HCT116 (cell line): ENCODE results near the gene SC5D. TPM values are rescaled to one million over a fixed set of nuclear protein-coding genes. Genes with fewer than 3 reads are reported as not detected.

Source experiments
- ATAC-seq: fragments of 200-7000 bp; cut with Tn5 transposase; 2 replicates; pipeline ENCODE4 v1.9.1; 2020; ENCODE audit warnings: mild to moderate bottlenecking, moderate library complexity
- BruUV-seq: library from RNA; stranded (reverse); fragments of 400-500 nt; replicated peaks from 2 replicates; lab custom pipeline; 2021; lab: Mats Ljungman, UMichigan
- CTCF ChIA-PET: fragments of 300-600 bp; sonication (Branson Sonifier 250); formaldehyde crosslinking; loops from one replicate; lab custom pipeline; 2021; ENCODE audit warnings: antibody characterized with exemption; lab: Charles Lee
- POLR2A ChIA-PET: fragments of 300-600, 350-600 bp; sonication (Branson Sonifier 250); formaldehyde crosslinking; loops from one replicate; lab custom pipeline; 2021; ENCODE audit warnings: antibody characterized with exemption; lab: Charles Lee
- RAD21 ChIA-PET, 2 experiments: fragments of 300-600 bp; sonication (Branson Sonifier 250); formaldehyde crosslinking; loops; one replicate each; lab custom pipeline; 2023; ENCODE audit warnings: low total read pairs in 2 of 2; ENCODE audit not compliant: uncharacterized antibody in 2 of 2, unreplicated experiment in 2 of 2, low non-redundant PET in 1 of 2; lab: Charles Lee
- DNase-seq: peaks from one replicate; pipeline ENCODE4 v3.0.0-alpha.2; 2010; ENCODE audit warnings: low read depth, low spot score
- H2AFZ ChIP-seq: fragments of 200-600 bp; shearing (Covaris generic), sonication (generic); 2 replicates; pipeline ENCODE4 v1.6.1; 2017; ENCODE audit warnings: low read depth, mixed run types, mixed read lengths, antibody characterized with exemption, low read length; ENCODE audit not compliant: poor library complexity, severe bottlenecking
- H3K27ac ChIP-seq: 2 replicates; pipeline ENCODE4 v1.5.1; 2012; ENCODE audit warnings: low read depth, low read length
- H3K27me3 ChIP-seq: fragments of 200-600 bp; sonication (generic); 2 replicates; pipeline ENCODE4 v1.6.1; 2016; ENCODE audit warnings: mixed run types, low read length, mixed read lengths; ENCODE audit not compliant: insufficient read depth
- H3K36me3 ChIP-seq, 2 experiments: fragments of 200-500 bp in 1 of 2; fragments of 200-600 bp in 1 of 2; sonication (Bioruptor generic) in 1 of 2; sonication (generic) in 1 of 2; 2 replicates each; pipeline versions ENCODE4 v1.5.1 to v1.6.1; 2014 to 2016; ENCODE audit warnings: low read length in 2 of 2, inconsistent platforms in 1 of 2, mixed read lengths in 1 of 2, mixed run types in 1 of 2; ENCODE audit not compliant: insufficient read depth in 2 of 2, control insufficient read depth in 1 of 2
- H3K4me1 ChIP-seq, 2 experiments: fragments of 200-600 bp in 1 of 2; sonication (generic) in 1 of 2; 2 replicates each; pipeline versions ENCODE4 v1.5.1 to v1.6.1; 2012 to 2017; ENCODE audit warnings: low read length in 2 of 2, inconsistent platforms in 1 of 2, mild to moderate bottlenecking in 1 of 2, mixed read lengths in 1 of 2, mixed run types in 1 of 2, moderate library complexity in 1 of 2; ENCODE audit not compliant: insufficient read depth in 2 of 2, control insufficient read depth in 1 of 2
- H3K4me2 ChIP-seq: fragments of 200-600 bp; sonication (generic); 2 replicates; pipeline ENCODE4 v1.6.1; 2017; ENCODE audit warnings: mixed run types, low read length, mixed read lengths
- H3K4me3 ChIP-seq, 2 experiments: fragments of 200-600 bp in 1 of 2; sonication (generic) in 1 of 2; replicated peaks in 1 of 2; 2 replicates each; pipeline ENCODE4 v1.5.1; 2011 to 2016; ENCODE audit warnings: low read length in 2 of 2, control low read depth in 1 of 2, low read depth in 1 of 2, mild to moderate bottlenecking in 1 of 2, mixed read lengths in 1 of 2, mixed run types in 1 of 2
- H3K79me2 ChIP-seq: fragments of 200-600 bp; sonication (generic); 2 replicates; pipeline ENCODE4 v1.6.1; 2017; ENCODE audit warnings: mild to moderate bottlenecking, mixed run types, low read length, moderate library complexity, mixed read lengths; ENCODE audit not compliant: insufficient read depth
- H3K9ac ChIP-seq: fragments of 200-600 bp; sonication (generic); 2 replicates; pipeline ENCODE4 v1.6.1; 2016; ENCODE audit warnings: low read length, mixed read lengths
- H3K9me2 ChIP-seq: fragments of 200-600 bp; sonication (generic), shearing (Covaris generic); 2 replicates; pipeline ENCODE4 v1.6.1; 2017; ENCODE audit warnings: mixed run types, mild to moderate bottlenecking, moderate library complexity; ENCODE audit not compliant: insufficient read depth
- H3K9me3 ChIP-seq, 2 experiments: fragments of 200-500 bp in 1 of 2; fragments of 200-600 bp in 1 of 2; sonication (Bioruptor generic) in 1 of 2; sonication (generic) in 1 of 2; 2 replicates each; pipeline ENCODE4 v1.6.1; 2014 to 2017; ENCODE audit warnings: low read length in 2 of 2, mixed read lengths in 2 of 2, inconsistent platforms in 1 of 2, low read depth in 1 of 2, mild to moderate bottlenecking in 1 of 2, mixed run types in 1 of 2, moderate library complexity in 1 of 2; ENCODE audit not compliant: control insufficient read depth in 1 of 2, insufficient read depth in 1 of 2
- H4K20me1 ChIP-seq: fragments of 200-600 bp; sonication (generic), shearing (Covaris generic); 2 replicates; pipeline ENCODE4 v1.6.1; 2017; ENCODE audit warnings: mixed run types, mild to moderate bottlenecking, moderate library complexity; ENCODE audit not compliant: insufficient read depth
- CBX3 ChIP-seq: IDR thresholded peaks from 2 replicates; pipeline ENCODE4 v1.6.1; 2012; ENCODE audit warnings: low read depth
- CEBPB ChIP-seq: IDR thresholded peaks from 2 replicates; pipeline ENCODE4 v1.6.1; 2012; ENCODE audit warnings: low read depth
- EZH2 ChIP-seq: fragments of 200-600 bp; sonication (generic); IDR thresholded peaks from 2 replicates; pipeline ENCODE4 v1.6.1; 2017; ENCODE audit warnings: antibody characterized with exemption, mixed run types
- EZH2phosphoT487 ChIP-seq: fragments of 200-600 bp; IDR thresholded peaks from 2 replicates; pipeline ENCODE4 v1.6.1; 2018; ENCODE audit warnings: antibody characterized with exemption, borderline replicate concordance
- FOSL1 ChIP-seq: IDR thresholded peaks from 2 replicates; pipeline ENCODE4 v1.6.1; 2012; ENCODE audit warnings: low read depth
- JUND ChIP-seq: IDR thresholded peaks from 2 replicates; pipeline ENCODE4 v1.6.1; 2012
- POLR2A ChIP-seq: IDR thresholded peaks from 2 replicates; pipeline ENCODE4 v1.7.0; 2011; ENCODE audit warnings: borderline replicate concordance; ENCODE audit not compliant: insufficient read depth, insufficient read length; ENCODE audit errors: extremely low read depth
- POLR2AphosphoS5 ChIP-seq: IDR thresholded peaks from 2 replicates; pipeline ENCODE4 v1.6.1; 2011; ENCODE audit warnings: mild to moderate bottlenecking, low read depth, low read length, moderate library complexity
- RAD21 ChIP-seq: IDR thresholded peaks from 2 replicates; pipeline ENCODE4 v1.6.1; 2012; ENCODE audit warnings: low read depth, mild to moderate bottlenecking
- SIN3A ChIP-seq: IDR thresholded peaks from 2 replicates; pipeline ENCODE4 v1.6.1; 2012; ENCODE audit warnings: low read depth
- SP1 ChIP-seq: IDR thresholded peaks from 2 replicates; pipeline ENCODE4 v1.6.1; 2012; ENCODE audit warnings: low read depth
- SRF ChIP-seq: IDR thresholded peaks from 2 replicates; pipeline ENCODE4 v1.6.1; 2012; ENCODE audit warnings: low read depth
- ZFX ChIP-seq: fragments of 450-650 bp; IDR thresholded peaks from 2 replicates; pipeline ENCODE4 v1.6.1; 2017
- ZNF274 ChIP-seq: fragments of 200-500 bp; sonication (Bioruptor generic); IDR thresholded peaks from 2 replicates; pipeline ENCODE4 v1.6.1; 2014; ENCODE audit warnings: mild to moderate bottlenecking, low read depth, low read length, inconsistent platforms
- intact Hi-C: fragments of 100-400 bp; cut with micrococcal nuclease; formaldehyde crosslinking; loops from 2 replicates; pipeline ENCODE4 v1.10.0; 2022
- total RNA-seq: library from RNA; stranded (reverse); gene quantifications from one replicate; pipeline ENCODE4 v1.2.1, GENCODE V29; 2021; ENCODE audit not compliant: unreplicated experiment
- TF ChIP-seq, protein P1 (sequence below): IDR thresholded peaks from 2 replicates; pipeline ENCODE4 v1.6.1; 2012
- TF ChIP-seq, protein P2 (sequence below), 3 experiments: fragments of 200-600 bp in 1 of 3; sonication (generic) in 1 of 3; IDR thresholded peaks in 2 of 3; conservative IDR thresholded peaks in 1 of 3; 2 replicates each; pipeline ENCODE4 v1.5.1; 2012 to 2017; ENCODE audit warnings: low read depth in 2 of 3, low read length in 2 of 3, antibody characterized with exemption in 1 of 3, borderline replicate concordance in 1 of 3, control low read depth in 1 of 3, mild to moderate bottlenecking in 1 of 3, mixed read lengths in 1 of 3, mixed run types in 1 of 3, moderate library complexity in 1 of 3; ENCODE audit not compliant: insufficient read depth in 1 of 3
- TF ChIP-seq, protein P3 (sequence below): IDR thresholded peaks from 2 replicates; pipeline ENCODE4 v1.6.1; 2012; ENCODE audit warnings: low read depth
- TF ChIP-seq, protein P4 (sequence below): IDR thresholded peaks from 2 replicates; pipeline ENCODE4 v1.6.1; 2012
- TF ChIP-seq, protein P5 (sequence below): IDR thresholded peaks from 2 replicates; pipeline ENCODE4 v1.6.1; 2011; ENCODE audit warnings: mild to moderate bottlenecking, low read length, moderate library complexity; ENCODE audit not compliant: insufficient replicate concordance; ENCODE audit errors: extremely low read depth

The SC5D gene
- total RNA-seq, 1 experiment from 2014 or later, result 24.1 TPM

DNA sequence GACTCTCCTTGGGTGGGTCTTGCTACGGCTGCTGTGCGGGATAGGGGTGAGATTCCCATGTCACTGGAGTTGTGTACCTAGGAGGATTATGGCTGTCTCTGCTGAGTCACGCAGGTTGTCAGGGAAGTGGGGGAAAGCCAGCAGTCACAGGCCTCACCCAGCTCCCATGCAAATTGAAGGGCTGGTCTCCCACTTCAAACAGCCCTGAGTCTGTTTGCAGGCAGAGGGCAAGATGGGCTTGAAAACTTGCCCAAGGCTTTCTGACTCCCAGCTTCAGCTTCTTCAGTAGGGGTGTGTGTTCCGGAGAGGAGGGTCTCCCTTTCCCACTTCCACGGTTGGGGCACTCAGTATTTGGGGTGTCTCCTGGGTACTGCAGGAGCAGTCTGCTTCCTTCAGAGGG lies 10.9 kb upstream of the SC5D start:
- ChIA-PET CTCF (no interaction called here), POLR2A (no interaction called here), RAD21 (no interaction called here)
- H3K9me3 ChIP-seq, result no peaks in the 10 kb centered on the region; a peak in 1 of 4 replicates
- no peak overlapping the region for H3K4me2 ChIP-seq
- no peaks in the 10 kb centered on the region for H3K36me3 ChIP-seq
- intact Hi-C loops, result no loop called here
- no peaks in the 10 kb centered on the region for H4K20me1 ChIP-seq
- no peaks in the 10 kb centered on the region for H3K9me2 ChIP-seq
- no peak overlapping the region for H3K27ac ChIP-seq
- H3K9ac ChIP-seq, result no peak overlapping the region
- no peak overlapping the region for H2AFZ ChIP-seq
- H3K4me1 ChIP-seq, result no peaks in the 10 kb centered on the region
- BruUV-seq, result no TSS peak
- no peaks in the 10 kb centered on the region for H3K79me2 ChIP-seq
- no peak for ATAC-seq
- no peak for DNase-seq
- H3K4me3 ChIP-seq, result no peak overlapping the region
- no peak for TF ChIP-seq CEBPB
- TF ChIP-seq POLR2A, result no peak
- no peak for TF ChIP-seq SIN3A
- TF ChIP-seq, protein P1, sequence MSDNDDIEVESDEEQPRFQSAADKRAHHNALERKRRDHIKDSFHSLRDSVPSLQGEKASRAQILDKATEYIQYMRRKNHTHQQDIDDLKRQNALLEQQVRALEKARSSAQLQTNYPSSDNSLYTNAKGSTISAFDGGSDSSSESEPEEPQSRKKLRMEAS, result no peak
- TF ChIP-seq, protein P2, sequence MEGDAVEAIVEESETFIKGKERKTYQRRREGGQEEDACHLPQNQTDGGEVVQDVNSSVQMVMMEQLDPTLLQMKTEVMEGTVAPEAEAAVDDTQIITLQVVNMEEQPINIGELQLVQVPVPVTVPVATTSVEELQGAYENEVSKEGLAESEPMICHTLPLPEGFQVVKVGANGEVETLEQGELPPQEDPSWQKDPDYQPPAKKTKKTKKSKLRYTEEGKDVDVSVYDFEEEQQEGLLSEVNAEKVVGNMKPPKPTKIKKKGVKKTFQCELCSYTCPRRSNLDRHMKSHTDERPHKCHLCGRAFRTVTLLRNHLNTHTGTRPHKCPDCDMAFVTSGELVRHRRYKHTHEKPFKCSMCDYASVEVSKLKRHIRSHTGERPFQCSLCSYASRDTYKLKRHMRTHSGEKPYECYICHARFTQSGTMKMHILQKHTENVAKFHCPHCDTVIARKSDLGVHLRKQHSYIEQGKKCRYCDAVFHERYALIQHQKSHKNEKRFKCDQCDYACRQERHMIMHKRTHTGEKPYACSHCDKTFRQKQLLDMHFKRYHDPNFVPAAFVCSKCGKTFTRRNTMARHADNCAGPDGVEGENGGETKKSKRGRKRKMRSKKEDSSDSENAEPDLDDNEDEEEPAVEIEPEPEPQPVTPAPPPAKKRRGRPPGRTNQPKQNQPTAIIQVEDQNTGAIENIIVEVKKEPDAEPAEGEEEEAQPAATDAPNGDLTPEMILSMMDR (IDR thresholded peaks at IDR 0.05 in 2 of 3, conservative IDR thresholded peaks at IDR 0.05 in 1 of 3; ENCODE audit: borderline replicate concordance in 1 of 3, insufficient read depth in 1 of 3, low read depth in 2 of 3, low read length in 2 of 3), result no peak
- TF ChIP-seq, protein P3, sequence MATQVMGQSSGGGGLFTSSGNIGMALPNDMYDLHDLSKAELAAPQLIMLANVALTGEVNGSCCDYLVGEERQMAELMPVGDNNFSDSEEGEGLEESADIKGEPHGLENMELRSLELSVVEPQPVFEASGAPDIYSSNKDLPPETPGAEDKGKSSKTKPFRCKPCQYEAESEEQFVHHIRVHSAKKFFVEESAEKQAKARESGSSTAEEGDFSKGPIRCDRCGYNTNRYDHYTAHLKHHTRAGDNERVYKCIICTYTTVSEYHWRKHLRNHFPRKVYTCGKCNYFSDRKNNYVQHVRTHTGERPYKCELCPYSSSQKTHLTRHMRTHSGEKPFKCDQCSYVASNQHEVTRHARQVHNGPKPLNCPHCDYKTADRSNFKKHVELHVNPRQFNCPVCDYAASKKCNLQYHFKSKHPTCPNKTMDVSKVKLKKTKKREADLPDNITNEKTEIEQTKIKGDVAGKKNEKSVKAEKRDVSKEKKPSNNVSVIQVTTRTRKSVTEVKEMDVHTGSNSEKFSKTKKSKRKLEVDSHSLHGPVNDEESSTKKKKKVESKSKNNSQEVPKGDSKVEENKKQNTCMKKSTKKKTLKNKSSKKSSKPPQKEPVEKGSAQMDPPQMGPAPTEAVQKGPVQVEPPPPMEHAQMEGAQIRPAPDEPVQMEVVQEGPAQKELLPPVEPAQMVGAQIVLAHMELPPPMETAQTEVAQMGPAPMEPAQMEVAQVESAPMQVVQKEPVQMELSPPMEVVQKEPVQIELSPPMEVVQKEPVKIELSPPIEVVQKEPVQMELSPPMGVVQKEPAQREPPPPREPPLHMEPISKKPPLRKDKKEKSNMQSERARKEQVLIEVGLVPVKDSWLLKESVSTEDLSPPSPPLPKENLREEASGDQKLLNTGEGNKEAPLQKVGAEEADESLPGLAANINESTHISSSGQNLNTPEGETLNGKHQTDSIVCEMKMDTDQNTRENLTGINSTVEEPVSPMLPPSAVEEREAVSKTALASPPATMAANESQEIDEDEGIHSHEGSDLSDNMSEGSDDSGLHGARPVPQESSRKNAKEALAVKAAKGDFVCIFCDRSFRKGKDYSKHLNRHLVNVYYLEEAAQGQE, result no peak
- TF ChIP-seq, protein P4, sequence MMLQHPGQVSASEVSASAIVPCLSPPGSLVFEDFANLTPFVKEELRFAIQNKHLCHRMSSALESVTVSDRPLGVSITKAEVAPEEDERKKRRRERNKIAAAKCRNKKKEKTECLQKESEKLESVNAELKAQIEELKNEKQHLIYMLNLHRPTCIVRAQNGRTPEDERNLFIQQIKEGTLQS, result no peak
- no peak for TF ChIP-seq CBX3
- TF ChIP-seq RAD21, result no peak
- TF ChIP-seq SRF, result no peak
- TF ChIP-seq SP1, result no peak
- TF ChIP-seq EZH2, result no peak
- TF ChIP-seq ZNF274, result no peak
- TF ChIP-seq, protein P5, sequence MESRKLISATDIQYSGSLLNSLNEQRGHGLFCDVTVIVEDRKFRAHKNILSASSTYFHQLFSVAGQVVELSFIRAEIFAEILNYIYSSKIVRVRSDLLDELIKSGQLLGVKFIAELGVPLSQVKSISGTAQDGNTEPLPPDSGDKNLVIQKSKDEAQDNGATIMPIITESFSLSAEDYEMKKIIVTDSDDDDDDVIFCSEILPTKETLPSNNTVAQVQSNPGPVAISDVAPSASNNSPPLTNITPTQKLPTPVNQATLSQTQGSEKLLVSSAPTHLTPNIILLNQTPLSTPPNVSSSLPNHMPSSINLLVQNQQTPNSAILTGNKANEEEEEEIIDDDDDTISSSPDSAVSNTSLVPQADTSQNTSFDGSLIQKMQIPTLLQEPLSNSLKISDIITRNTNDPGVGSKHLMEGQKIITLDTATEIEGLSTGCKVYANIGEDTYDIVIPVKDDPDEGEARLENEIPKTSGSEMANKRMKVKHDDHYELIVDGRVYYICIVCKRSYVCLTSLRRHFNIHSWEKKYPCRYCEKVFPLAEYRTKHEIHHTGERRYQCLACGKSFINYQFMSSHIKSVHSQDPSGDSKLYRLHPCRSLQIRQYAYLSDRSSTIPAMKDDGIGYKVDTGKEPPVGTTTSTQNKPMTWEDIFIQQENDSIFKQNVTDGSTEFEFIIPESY, result no peak
- no peak for TF ChIP-seq EZH2phosphoT487
- TF ChIP-seq POLR2AphosphoS5, result no peak
- TF ChIP-seq JUND, result no peak
- TF ChIP-seq ZFX, result no peak
- no peak for TF ChIP-seq FOSL1
- peaks cover 10% of the 10 kb centered on the region; the same call in 1 of the 2 replicates for H3K27me3 ChIP-seq
